Fibroblast of the conjunctiva (primary cell): ENCODE results near the gene GDI1.

Source experiments
- DNase-seq: peaks from one replicate; pipeline ENCODE4 v3.0.0-alpha.2; 2010; ENCODE audit warnings: low read depth

The GDI1 gene

DNA sequence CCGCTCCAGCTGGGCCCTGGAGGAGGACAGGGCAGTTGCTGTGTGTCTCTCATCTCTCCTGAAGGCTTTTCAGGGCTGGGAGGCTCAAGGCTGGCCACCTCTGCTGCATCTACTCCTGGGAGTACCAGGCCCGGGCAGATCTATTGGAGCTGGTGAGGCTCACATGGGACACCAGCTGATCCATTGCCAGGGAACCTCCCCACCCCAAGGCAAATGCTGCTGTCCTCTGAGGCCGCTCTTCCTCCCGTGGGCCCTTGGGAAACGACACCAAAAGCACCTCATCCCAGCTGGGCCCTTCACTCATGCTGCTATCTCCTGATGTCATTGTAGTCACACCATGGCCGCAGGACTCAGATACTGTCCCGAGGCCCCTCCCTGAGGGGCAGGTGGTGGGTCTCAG lies 45.8 kb downstream of the GDI1 start:
- DNase-seq: no peak

- DNase-seq: no peak
Measured at GRCh38 chrX:154483325-154483724, 46.4 kb downstream of the GDI1 start.

GRCh38 chrX:154484255-154485149 lies 47.5 kb downstream of the GDI1 start:
- no peak for DNase-seq

DNA sequence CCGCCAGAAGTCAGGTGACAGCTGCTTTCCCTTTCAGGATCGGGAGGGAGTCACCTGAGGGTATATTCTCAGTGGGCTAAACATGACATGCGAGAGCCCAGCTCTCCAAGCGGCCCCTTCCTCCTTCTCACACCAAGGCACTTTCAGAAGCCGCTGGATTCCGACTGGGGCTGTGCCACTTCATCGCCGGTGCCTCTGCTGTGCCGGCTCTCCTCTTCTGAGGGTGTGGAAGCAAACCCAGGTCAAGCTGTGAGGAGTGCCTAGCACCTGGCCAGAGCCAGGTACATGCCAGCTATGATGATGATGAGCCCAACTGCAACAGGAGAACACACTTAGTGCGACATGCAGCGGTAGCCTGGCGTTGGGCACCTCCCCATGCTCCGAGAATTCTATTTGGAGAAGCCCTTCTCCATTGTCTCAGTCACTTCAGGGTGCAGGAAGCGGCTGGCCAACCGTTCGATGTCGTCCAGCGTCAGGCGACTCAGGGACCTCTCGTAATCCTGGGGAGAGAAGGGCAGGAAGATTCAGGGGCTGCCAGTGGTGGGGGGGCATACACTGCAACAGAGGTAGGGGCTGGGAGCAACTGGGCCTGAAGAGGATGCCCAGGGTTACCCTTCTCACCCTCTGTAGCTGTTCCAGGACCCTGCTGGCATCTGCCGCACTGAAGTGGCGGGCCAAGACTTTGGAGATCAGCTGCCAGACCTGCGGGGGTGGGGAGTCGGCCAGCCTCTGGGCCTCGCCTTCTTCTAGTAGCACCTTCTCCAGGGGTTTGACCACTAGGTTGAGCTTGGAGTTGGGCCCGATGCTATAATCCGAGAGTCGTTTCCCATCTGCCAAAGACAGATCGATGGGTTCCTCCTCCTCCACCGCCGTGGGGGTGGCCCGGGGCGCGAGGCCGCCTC lies 48.4 kb downstream of the GDI1 start:
- no peak for DNase-seq

GRCh38 chrX:154486052-154486395 lies 49.1 kb downstream of the GDI1 start:
- no peak for DNase-seq

DNA sequence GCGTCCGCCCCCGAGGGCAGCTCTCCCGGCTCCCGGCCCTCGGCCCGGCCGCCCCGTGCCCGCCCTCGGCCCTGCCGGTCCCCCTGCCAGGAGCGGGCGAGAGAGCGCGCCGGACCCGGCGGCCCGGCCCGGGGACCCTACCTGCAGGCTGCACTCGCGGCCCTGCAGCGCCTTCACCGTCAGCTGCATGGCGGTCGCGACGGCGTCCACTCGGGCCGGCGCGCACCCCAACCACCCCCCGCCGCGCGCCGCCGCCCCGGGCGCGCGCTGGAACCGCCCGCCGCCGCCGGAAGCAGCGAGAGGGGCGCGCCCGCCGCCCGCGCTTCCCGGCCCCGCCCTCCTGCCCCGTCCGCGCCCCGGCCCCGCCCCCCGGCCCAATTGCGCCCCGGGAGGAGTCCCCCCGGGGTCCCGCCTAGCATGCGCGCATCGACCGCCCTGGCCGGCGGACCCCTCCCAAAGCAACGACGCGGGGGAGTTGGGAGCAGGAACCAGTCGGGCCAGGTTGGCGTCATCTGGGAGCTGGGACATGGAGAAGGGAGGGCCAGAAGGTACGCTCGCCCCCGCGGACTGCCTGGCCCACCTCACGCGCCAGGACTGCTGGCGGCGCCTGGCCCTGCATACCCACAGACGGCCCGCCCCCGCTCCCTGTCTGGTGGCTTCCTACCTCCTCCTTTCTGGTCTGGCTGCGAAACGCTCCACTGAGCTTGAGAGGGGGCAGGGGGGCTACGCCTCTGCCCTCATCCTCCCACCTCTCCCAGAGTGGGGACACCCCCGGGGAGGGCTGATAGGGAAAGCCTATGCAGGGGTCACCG lies 49.6 kb downstream of the GDI1 start, which contains the start of gene UBL4A:
UBL4A (minus strand) TSS at position 220 of the 812 bp plus-strand sequence; CDS start at position 189, 31 bp downstream.
- no peak for DNase-seq

GRCh38 chrX:154487518-154488290 lies 50.8 kb downstream of the GDI1 start:
- no peak for DNase-seq

- no peak for DNase-seq
Measured at GRCh38 chrX:154488336-154489075, 51.6 kb downstream of the GDI1 start.

DNA sequence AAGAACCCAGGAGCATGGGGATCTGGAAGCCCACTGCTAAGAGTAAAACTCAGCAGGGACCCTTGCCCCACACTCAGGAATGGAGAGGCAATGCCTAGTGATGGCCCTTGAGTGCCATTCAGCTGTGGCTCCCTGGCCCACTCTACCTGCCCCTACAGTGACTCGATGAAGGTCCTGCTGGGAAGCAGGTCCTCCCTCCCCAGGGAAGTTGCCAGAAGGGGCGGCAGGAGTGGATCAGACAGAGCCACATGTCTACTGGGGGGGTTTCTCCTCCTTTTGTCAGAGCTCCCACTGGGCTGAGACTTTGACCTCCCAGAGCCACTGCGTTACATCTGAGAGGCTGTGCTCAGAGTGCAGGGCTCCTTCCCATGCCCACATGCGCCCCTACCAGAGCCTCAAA lies 52.2 kb downstream of the GDI1 start:
- no peak for DNase-seq

DNA sequence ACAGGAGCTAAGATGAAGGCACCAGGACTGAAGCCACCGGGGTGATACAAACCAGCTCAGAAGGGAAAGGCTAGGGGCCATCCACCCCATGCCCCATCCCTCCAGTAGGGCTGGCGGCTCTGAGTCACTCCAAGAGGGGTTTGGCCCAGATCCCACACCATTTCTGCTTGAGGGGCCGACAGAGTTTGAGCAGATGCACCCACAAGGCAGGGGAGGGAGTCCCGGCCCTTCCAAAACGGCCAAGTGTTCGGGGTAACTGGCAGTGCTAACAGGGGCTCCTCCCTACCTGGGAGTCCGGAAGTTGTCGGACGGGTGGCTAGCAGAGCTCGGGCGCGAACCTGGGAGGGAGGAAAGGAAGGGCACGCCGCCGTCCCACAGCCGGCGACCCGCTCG lies 53.1 kb downstream of the GDI1 start:
- peak; percentile 26 for DNase-seq

- DNase-seq: peak; percentile 87
Measured at GRCh38 chrX:154490414-154491083, 53.6 kb downstream of the GDI1 start, which contains the start of gene SLC10A3. Gene SLC10A3 (minus strand): TSS chrX:154490629. CDS start chrX:154488940, 1,689 bp downstream.
